DMS 273 treated with DMSO at 0.1 percent for 48 hours (cell line): ENCODE results near the gene CPE.
"Not testable (repeated sequence)": the region's sequence is repeated elsewhere in the genome, so short reads cannot be mapped to it uniquely, and the experiment has no call there.

ENCODE experiments used
- DNase-seq: peaks from one replicate; lab custom pipeline; 2025; lab: John Stamatoyannopoulos, UW

CPE gene

GRCh38 chr4:165378745-165379677, at the start of gene CPE:
Gene CPE, plus strand, starts transcription at chr4:165379008. Its CDS starts 214 bp downstream, at chr4:165379222.
- peak; percentile 42 for DNase-seq

GRCh38 chr4:165330071-165330470, 48.7 kb upstream of the CPE start:
- DNase-seq: no peak

- DNase-seq: no peak
Measured at GRCh38 chr4:165330666-165331065, 48.1 kb upstream of the CPE start.

GRCh38 chr4:165331359-165331758, 47.4 kb upstream of the CPE start:
- no peak for DNase-seq

- DNase-seq: no peak
Measured at GRCh38 chr4:165331823-165332222, 47.0 kb upstream of the CPE start.

- DNase-seq: no peak
Measured at GRCh38 chr4:165332502-165332901, 46.3 kb upstream of the CPE start.

- no peak for DNase-seq
Measured at GRCh38 chr4:165335163-165335703, 43.6 kb upstream of the CPE start.

- DNase-seq: no peak
Measured at GRCh38 chr4:165336743-165337142, 42.1 kb upstream of the CPE start.

- DNase-seq: not testable (repeated sequence)
Measured at GRCh38 chr4:165342340-165342739, 36.5 kb upstream of the CPE start.

GRCh38 chr4:165343353-165344191, 35.2 kb upstream of the CPE start:
- DNase-seq: no peak

GRCh38 chr4:165345666-165346417, 33.0 kb upstream of the CPE start:
- no peak for DNase-seq

GRCh38 chr4:165347647-165348569, 30.9 kb upstream of the CPE start:
- DNase-seq: no peak

GRCh38 chr4:165351359-165352130, 27.3 kb upstream of the CPE start:
- DNase-seq: no peak

- peak; percentile 48 for DNase-seq
Measured at GRCh38 chr4:165355900-165356300, 22.9 kb upstream of the CPE start.

GRCh38 chr4:165359506-165359905, 19.3 kb upstream of the CPE start:
- no peak for DNase-seq

GRCh38 chr4:165360041-165360695, 18.6 kb upstream of the CPE start:
- no peak for DNase-seq

- no peak for DNase-seq
Measured at GRCh38 chr4:165360985-165361670, 17.7 kb upstream of the CPE start.

GRCh38 chr4:165361810-165362209, 17.0 kb upstream of the CPE start:
- DNase-seq: no peak
